GM12891 (cell line): ENCODE results near the gene CACNA1H.

ENCODE experiments used
- POLR2A ChIP-seq: IDR thresholded peaks from 2 replicates; pipeline ENCODE4 v1.6.1; 2011; ENCODE audit warnings: low read depth, low read length, control low read depth
- POLR2AphosphoS5 ChIP-seq: IDR thresholded peaks from 2 replicates; pipeline ENCODE4 v1.6.1; 2011; ENCODE audit warnings: low read depth, low read length, control low read depth

- TF ChIP-seq POLR2A (no peak), POLR2AphosphoS5 (no peak)
These were observed 53.9 kb downstream of the CACNA1H start for GRCh38 chr16:1206786-1207185.
